ENCODE data around the gene SREBF1.

Gene SREBF1

DNA sequence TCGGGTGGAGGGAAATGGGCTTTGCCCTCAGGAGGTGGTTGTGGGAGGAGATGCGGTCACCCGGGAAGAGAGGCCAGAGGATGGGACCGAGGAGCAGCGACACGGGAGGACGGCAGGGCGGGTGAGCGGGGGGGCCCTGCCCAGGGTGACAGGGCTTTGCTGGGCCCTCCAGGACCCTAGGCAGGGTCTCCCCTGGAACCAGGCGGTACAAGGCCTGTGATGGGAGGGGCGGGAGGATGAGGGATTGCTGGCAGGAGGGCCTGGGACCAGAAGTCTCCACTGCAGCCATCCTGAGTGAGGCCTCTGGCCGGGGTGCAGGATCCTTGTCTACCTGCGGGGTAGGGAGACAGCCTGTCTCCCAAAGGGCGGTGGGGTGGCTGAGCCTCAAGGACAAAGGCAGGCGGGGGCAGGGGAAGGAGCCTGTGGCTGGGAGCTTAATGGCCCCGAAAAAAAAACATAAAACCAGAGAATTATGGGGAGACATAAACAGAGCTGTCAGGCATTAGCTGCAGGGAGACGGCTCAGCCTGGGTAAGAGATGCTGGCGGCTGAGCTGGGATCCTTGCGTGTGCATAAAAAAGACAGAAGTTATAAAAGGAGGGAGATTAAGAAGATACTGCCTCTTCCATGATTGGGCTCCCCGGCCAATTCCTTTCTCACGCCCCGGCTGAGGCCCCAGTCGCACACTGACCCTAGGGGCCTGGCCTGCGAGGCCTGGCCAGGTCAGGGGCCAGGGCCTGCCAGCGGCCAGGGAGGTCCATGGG is 66.7 kb downstream of the SREBF1 start:
- Histone ChIP-seq H3K4me1 (ENCODE audit: insufficient read depth, low read length, poor library complexity, severe bottlenecking) (peaks cover 70% of the 10 kb centered on the region), H3K4me2 (ENCODE audit: low read depth, low read length, poor library complexity, severe bottlenecking) (no peak overlapping the region), H3K9ac (ENCODE audit: low read depth, low read length, poor library complexity, severe bottlenecking) (peak overlapping the region; percentile 43), H3K36me3 (ENCODE audit: insufficient read depth, low read length) (peaks cover 11% of the 10 kb centered on the region; the same call in 1 of the 2 replicates), H3K9me2 (replicated peaks; ENCODE audit: low read depth, low read length) (no peaks in the 10 kb centered on the region), H3K4me3 (ENCODE audit: low read length, poor library complexity, severe bottlenecking) (no peak overlapping the region), H3K27me3 (ENCODE audit: insufficient read depth, low read length, poor library complexity, severe bottlenecking) (no peaks in the 10 kb centered on the region), H4K20me1 (ENCODE audit: insufficient read depth, low read length, poor library complexity, severe bottlenecking) (peaks cover 50% of the 10 kb centered on the region), H3F3A (ENCODE audit: low read depth) (peaks cover 2% of the 10 kb centered on the region; the same call in 1 of the 2 replicates), H3K79me2 (ENCODE audit: insufficient read depth, low read length) (peaks cover 97% of the 10 kb centered on the region), H2AFZ (ENCODE audit: low read length) (no peak overlapping the region), H3K9me3 (ENCODE audit: insufficient read depth, low read depth, low read length) (no peaks in the 10 kb centered on the region)
- no peak for TF ChIP-seq EZH2phosphoT487 (IDR thresholded peaks at IDR 0.05; ENCODE audit: borderline replicate concordance)
- TF ChIP-seq, protein P1, sequence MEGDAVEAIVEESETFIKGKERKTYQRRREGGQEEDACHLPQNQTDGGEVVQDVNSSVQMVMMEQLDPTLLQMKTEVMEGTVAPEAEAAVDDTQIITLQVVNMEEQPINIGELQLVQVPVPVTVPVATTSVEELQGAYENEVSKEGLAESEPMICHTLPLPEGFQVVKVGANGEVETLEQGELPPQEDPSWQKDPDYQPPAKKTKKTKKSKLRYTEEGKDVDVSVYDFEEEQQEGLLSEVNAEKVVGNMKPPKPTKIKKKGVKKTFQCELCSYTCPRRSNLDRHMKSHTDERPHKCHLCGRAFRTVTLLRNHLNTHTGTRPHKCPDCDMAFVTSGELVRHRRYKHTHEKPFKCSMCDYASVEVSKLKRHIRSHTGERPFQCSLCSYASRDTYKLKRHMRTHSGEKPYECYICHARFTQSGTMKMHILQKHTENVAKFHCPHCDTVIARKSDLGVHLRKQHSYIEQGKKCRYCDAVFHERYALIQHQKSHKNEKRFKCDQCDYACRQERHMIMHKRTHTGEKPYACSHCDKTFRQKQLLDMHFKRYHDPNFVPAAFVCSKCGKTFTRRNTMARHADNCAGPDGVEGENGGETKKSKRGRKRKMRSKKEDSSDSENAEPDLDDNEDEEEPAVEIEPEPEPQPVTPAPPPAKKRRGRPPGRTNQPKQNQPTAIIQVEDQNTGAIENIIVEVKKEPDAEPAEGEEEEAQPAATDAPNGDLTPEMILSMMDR (conservative IDR thresholded peaks at IDR 0.05; ENCODE audit: low read length), result no peak

DNA sequence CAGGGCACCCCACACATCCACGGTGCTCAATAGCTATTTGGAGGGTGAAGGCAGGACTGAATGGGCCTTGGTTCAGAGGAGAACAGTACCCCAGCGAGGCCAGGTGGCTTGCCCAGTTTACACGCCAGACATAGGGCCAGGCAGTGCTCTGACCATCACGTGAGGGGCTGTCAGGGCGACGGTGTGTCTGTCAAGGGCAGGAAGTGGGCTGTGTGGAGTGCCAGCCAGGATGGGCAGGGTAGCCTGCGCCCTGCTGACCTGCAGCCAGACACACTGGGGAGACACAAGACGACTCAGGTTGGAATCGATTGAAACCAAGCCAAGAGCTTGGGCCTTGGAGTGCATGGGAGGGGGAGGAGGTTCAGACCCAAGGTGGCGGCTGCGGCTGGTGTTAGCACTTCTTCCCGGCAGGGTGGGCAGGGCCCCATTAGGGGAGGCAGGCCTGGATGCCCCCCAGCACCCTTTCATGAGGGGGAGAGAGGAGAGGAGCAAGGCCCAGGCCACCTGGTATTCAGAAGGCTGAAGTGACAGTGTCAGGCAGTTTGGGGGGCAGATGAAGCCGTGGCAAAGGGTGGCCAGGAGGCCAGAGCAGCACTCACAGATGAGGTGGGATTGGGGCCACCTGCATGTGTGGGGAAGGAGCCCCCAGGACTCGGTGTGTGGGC is 68.2 kb downstream of the SREBF1 start:
- no peaks in the 10 kb centered on the region for H3K9me2 ChIP-seq (replicated peaks; ENCODE audit: low read depth, low read length)
- no peak overlapping the region for H2AFZ ChIP-seq (ENCODE audit: low read length)
- no peaks in the 10 kb centered on the region for H3K9me3 ChIP-seq (ENCODE audit: insufficient read depth, low read depth, low read length)
- no peaks in the 10 kb centered on the region for H3K27me3 ChIP-seq (ENCODE audit: insufficient read depth, low read length, poor library complexity, severe bottlenecking)
- TF ChIP-seq, protein P1 (conservative IDR thresholded peaks at IDR 0.05; ENCODE audit: low read length), result no peak
- no peak for TF ChIP-seq EZH2phosphoT487 (IDR thresholded peaks at IDR 0.05; ENCODE audit: borderline replicate concordance)
- peak overlapping the region; percentile 7 for H3K4me2 ChIP-seq (ENCODE audit: low read depth, low read length, poor library complexity, severe bottlenecking)
- H3K9ac ChIP-seq (ENCODE audit: low read depth, low read length, poor library complexity, severe bottlenecking), result peak overlapping the region; percentile 43
- peaks cover 14% of the 10 kb centered on the region; the same call in 1 of the 2 replicates for H3K36me3 ChIP-seq (ENCODE audit: insufficient read depth, low read length)
- H3K4me3 ChIP-seq (ENCODE audit: low read length, poor library complexity, severe bottlenecking), result no peak overlapping the region
- peaks cover 41% of the 10 kb centered on the region for H4K20me1 ChIP-seq (ENCODE audit: insufficient read depth, low read length, poor library complexity, severe bottlenecking)
- peaks cover 85% of the 10 kb centered on the region for H3K4me1 ChIP-seq (ENCODE audit: insufficient read depth, low read length, poor library complexity, severe bottlenecking)
- H3K79me2 ChIP-seq (ENCODE audit: insufficient read depth, low read length), result peaks cover 89% of the 10 kb centered on the region
- H3F3A ChIP-seq (ENCODE audit: low read depth), result peaks cover 15% of the 10 kb centered on the region

DNA sequence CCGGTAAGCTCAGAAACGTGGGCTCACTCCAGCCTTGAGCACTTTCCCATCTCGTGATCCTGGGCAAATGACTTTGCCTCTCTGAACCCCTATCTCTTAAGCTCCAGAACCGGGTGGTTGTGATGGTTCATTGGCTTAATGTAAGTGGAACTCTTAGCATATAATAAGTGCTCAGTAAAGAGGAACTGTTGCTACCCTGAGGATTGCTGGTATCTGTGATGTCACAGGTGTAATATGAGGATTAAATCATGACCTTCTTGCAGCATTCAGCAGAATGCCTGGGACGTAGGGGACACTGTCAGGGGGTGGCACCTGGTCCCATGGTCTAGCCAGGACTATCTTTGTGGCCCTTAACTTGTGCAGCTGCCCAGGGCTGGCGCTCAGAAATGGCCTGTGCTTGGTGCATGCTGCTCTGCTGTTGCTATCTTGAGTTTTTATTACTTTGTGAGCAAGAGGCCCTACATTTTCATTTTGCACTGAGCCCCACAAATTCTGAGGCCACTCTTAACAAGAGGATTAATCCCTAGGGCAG is 68.8 kb downstream of the SREBF1 start:
- Histone ChIP-seq H3F3A (ENCODE audit: low read depth) (peaks cover 21% of the 10 kb centered on the region), H3K4me1 (ENCODE audit: insufficient read depth, low read length, poor library complexity, severe bottlenecking) (peaks cover 91% of the 10 kb centered on the region), H2AFZ (ENCODE audit: low read length) (no peak overlapping the region), H4K20me1 (ENCODE audit: insufficient read depth, low read length, poor library complexity, severe bottlenecking) (peaks cover 38% of the 10 kb centered on the region), H3K4me3 (ENCODE audit: low read length, poor library complexity, severe bottlenecking) (no peak overlapping the region), H3K9me2 (replicated peaks; ENCODE audit: low read depth, low read length) (no peaks in the 10 kb centered on the region), H3K36me3 (ENCODE audit: insufficient read depth, low read length) (peaks cover 16% of the 10 kb centered on the region; the same call in 1 of the 2 replicates), H3K4me2 (ENCODE audit: low read depth, low read length, poor library complexity, severe bottlenecking) (peak overlapping the region; percentile 7), H3K9ac (ENCODE audit: low read depth, low read length, poor library complexity, severe bottlenecking) (peak overlapping the region; percentile 43), H3K79me2 (ENCODE audit: insufficient read depth, low read length) (peaks cover 83% of the 10 kb centered on the region), H3K9me3 (ENCODE audit: insufficient read depth, low read depth, low read length) (no peaks in the 10 kb centered on the region), H3K27me3 (ENCODE audit: insufficient read depth, low read length, poor library complexity, severe bottlenecking) (no peaks in the 10 kb centered on the region)
- no peak for TF ChIP-seq EZH2phosphoT487 (IDR thresholded peaks at IDR 0.05; ENCODE audit: borderline replicate concordance)
- TF ChIP-seq, protein P1 (conservative IDR thresholded peaks at IDR 0.05; ENCODE audit: low read length), result no peak
